GM10266 (cell line): Measurements from ENCODE around the gene MGMT.

Source experiments
- DNase-seq: peaks from one replicate; pipeline ENCODE4 v3.0.0; 2012; ENCODE audit errors: extremely low spot score
- TF ChIP-seq, protein P1 (sequence below): IDR thresholded peaks from 2 replicates; pipeline ENCODE4 v1.5.1; 2012; ENCODE audit warnings: mild to moderate bottlenecking, low read depth; ENCODE audit not compliant: control insufficient read depth, insufficient read depth; ENCODE audit errors: missing control alignments

The MGMT gene

GRCh38 chr10:129784291-129784690 is 317.2 kb downstream of the MGMT start:
- TF ChIP-seq, protein P1, sequence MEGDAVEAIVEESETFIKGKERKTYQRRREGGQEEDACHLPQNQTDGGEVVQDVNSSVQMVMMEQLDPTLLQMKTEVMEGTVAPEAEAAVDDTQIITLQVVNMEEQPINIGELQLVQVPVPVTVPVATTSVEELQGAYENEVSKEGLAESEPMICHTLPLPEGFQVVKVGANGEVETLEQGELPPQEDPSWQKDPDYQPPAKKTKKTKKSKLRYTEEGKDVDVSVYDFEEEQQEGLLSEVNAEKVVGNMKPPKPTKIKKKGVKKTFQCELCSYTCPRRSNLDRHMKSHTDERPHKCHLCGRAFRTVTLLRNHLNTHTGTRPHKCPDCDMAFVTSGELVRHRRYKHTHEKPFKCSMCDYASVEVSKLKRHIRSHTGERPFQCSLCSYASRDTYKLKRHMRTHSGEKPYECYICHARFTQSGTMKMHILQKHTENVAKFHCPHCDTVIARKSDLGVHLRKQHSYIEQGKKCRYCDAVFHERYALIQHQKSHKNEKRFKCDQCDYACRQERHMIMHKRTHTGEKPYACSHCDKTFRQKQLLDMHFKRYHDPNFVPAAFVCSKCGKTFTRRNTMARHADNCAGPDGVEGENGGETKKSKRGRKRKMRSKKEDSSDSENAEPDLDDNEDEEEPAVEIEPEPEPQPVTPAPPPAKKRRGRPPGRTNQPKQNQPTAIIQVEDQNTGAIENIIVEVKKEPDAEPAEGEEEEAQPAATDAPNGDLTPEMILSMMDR = no peak
- DNase-seq = no peak

GRCh38 chr10:129784891-129785290 is 317.9 kb downstream of the MGMT start:
- TF ChIP-seq, protein P1 = no peak
- DNase-seq = no peak

DNA sequence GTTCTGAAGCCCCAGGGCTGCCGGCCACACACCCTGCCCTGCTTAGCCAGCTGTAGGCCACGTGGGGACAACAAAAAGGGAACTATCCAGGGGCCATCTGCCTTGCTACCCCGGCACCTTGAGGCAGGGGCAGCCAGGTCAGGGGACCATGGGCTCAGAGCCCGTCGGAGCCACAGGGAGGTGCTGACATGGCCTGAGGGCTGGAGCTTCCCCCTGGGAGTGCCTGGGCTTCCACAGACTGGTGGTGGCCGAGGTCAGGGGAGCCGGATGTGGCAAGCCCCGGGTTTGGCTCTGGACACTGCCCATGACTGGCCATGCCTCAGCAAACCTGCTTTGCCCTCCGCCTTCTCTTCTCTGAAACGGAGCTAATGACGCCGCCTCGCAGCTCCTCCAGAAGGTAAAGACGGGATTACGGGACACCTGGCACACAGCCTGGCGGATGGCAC is 318.5 kb downstream of the MGMT start:
- no peak for DNase-seq
- TF ChIP-seq, protein P1 = no peak

DNA sequence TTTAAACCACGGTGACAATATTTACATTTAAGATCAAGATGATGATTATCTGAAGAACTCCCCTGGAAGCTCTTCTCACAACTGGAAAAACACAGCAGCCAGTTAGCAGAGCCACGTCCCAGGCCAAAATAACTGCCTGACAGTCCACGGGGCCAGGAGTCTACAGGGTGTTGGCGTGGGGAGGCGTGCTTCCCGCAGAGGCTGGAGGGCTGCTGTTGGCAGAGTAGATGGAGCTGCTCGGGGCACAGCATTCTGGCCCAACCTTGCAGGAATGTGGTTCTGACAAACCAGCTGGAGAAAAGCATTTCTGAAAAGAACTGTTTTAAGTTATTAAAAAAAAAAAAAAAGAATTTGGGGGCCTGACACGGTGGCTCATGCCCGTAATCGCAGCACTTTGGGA is 319.2 kb downstream of the MGMT start:
- TF ChIP-seq, protein P1 = no peak
- no peak for DNase-seq

- TF ChIP-seq, protein P1 = no peak
- no peak for DNase-seq
Measured at GRCh38 chr10:129787557-129787956, 320.5 kb downstream of the MGMT start.

DNA sequence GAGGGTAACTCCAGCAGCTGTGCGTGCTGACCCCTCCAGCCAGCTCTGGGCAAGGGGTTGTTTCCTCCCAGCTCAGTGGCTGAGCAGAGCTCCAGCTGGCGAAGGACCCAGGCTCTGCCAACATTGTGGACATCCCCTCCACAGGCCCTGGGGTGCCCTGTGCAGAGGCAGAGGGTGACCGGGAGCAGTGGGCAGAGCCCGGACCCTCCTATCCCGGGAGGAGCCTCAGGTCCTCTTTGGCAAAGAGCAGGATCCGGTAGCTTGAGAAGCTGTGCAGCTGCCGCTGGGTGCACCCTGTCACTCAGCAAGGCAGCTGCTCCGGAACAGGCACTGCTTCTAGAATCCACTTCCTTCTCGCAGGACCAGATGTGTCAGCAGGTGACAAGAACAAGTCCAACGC is 321.2 kb downstream of the MGMT start:
- DNase-seq = no peak
- TF ChIP-seq, protein P1 = no peak

DNA sequence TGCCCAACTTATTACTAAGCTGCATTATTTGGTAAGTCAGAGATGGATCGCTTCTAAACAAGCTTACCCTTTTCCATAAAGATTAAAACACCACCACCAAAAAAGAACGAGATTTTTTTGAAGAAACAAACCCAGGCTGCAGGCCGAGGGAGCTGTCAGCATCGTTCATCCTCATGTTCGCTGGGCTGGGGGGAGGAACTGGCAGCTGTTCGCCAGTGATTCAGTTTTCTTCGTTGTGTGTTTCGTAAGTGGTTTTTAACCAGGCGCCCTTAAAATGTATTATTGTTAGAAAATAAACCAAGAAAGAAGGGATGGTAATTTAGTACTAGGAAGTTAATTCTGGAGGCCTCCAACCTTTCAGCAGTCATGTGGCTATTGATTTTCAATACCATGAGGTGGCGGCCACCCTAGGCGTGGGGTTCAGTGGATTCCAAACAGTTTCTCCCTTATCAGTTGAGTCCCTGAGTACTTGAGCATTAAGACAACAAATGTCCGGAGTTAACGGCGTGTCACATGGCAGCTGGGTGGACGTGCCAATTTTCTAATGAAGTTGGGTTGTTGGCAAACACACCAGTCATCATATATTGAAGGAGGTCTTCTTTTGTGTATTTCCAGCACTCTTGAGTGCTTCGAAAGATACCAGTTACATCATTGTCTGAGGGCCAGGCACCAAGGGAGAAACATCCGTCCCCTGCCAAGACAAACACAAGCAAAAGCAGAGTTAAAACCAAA is 323.8 kb downstream of the MGMT start:
- DNase-seq = no peak
- TF ChIP-seq, protein P1 = no peak
